ENCODE results near the gene DPYSL5.
A peak's percentile ranks its signal among the peaks of the same experiment; 100 is the strongest.

Gene DPYSL5

GRCh38 chr2:26934985-26935384, 87.1 kb downstream of the DPYSL5 start:
- no peak for DNase-seq

- no peak for DNase-seq
Observed at GRCh38 chr2:26936855-26937254, 88.9 kb downstream of the DPYSL5 start.

GRCh38 chr2:26938399-26939118, 90.6 kb downstream of the DPYSL5 start:
- no peak for DNase-seq

- DNase-seq = no peak
Observed at GRCh38 chr2:26940001-26940400, 92.1 kb downstream of the DPYSL5 start.

GRCh38 chr2:26941486-26941885, 93.6 kb downstream of the DPYSL5 start:
- DNase-seq = no peak

GRCh38 chr2:26942543-26943295, 94.8 kb downstream of the DPYSL5 start:
- peak; percentile 37 to 54 for DNase-seq

GRCh38 chr2:26945991-26946750, 98.2 kb downstream of the DPYSL5 start:
- DNase-seq = no peak

- no peak for DNase-seq
Observed at GRCh38 chr2:26946841-26947784, 99.2 kb downstream of the DPYSL5 start.

- DNase-seq = no peak
Observed at GRCh38 chr2:26948800-26949199, 100.9 kb downstream of the DPYSL5 start.

- DNase-seq = no peak
Observed at GRCh38 chr2:26950246-26950645, 102.3 kb downstream of the DPYSL5 start.

GRCh38 chr2:26951236-26951635, 103.3 kb downstream of the DPYSL5 start:
- DNase-seq = no peak

GRCh38 chr2:26952374-26952773, 104.4 kb downstream of the DPYSL5 start:
- no peak for DNase-seq

- no peak for DNase-seq
Observed at GRCh38 chr2:26954135-26954534, 106.2 kb downstream of the DPYSL5 start.

GRCh38 chr2:26957041-26957440, 109.1 kb downstream of the DPYSL5 start:
- no peak for DNase-seq

GRCh38 chr2:26957534-26957933, 109.6 kb downstream of the DPYSL5 start:
- DNase-seq = no peak

- no peak for DNase-seq
Observed at GRCh38 chr2:26959331-26959730, 111.4 kb downstream of the DPYSL5 start.

GRCh38 chr2:26964446-26965130, 116.7 kb downstream of the DPYSL5 start:
- DNase-seq = no peak

- no peak for DNase-seq
Observed at GRCh38 chr2:26968001-26968400, 120.1 kb downstream of the DPYSL5 start.

- no peak for DNase-seq
Observed at GRCh38 chr2:26969077-26969844, 121.3 kb downstream of the DPYSL5 start.

- DNase-seq = peak; percentile 85 to 89
Observed at GRCh38 chr2:26970244-26970927, 122.5 kb downstream of the DPYSL5 start, which contains the start of gene MAPRE3. MAPRE3 (plus strand) TSS chr2:26970637; CDS start chr2:27022219, 51,582 bp downstream.
